Kidney capillary endothelial cell (primary cell): ENCODE measurements around the gene IDH3B.
"Not testable (repeated sequence)": the region's sequence is repeated elsewhere in the genome, so short reads cannot be mapped to it uniquely, and the experiment has no call there.

Experiments
- DNase-seq: peaks from one replicate; pipeline ENCODE4 v3.0.0-alpha.2; 2018; ENCODE audit warnings: low spot score

Gene IDH3B

DNA sequence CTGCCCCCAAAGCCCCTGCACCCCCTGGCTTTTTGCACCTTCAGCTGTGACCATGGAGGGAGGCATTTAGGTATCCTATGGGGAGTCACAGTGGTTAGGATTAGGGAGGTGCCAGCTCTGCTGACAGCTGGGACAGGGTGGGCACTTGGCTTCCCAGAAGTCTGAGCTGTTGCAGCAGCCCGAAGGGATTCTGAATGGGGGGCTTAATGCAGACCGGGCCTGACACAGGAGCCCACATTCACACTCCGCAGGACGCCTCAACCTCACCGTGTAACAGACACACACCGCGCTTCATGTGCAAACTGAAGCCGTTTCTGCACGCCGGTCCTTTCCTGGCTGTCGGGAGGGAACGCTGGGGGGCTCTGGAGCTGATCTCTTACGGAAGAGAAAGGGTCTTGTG, 30.5 kb upstream of the IDH3B start:
- no peak for DNase-seq

DNA sequence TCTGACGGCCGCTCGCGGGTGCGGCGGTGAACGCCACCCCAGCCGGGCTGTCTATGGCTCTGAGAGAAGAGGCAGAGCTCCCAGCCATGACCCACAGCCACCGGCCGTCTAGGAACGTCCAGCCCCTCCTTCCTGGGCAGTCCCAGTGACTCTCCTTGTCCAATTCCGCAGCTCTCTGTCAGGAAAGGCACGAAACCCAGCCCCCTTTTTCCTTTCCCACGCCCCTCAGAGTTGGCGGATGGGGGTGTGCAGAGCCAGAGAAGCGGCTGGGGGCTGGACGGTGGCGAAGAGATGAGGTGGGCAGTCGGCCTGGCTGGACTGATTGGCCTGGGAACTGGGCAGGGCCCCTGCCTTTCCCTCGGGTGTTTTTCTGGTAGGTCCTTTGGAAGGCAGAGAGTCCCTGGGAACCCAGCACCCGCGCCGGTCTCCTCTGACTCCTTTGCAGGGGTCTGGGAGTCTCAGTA, 30.0 kb upstream of the IDH3B start:
- no peak for DNase-seq

DNA sequence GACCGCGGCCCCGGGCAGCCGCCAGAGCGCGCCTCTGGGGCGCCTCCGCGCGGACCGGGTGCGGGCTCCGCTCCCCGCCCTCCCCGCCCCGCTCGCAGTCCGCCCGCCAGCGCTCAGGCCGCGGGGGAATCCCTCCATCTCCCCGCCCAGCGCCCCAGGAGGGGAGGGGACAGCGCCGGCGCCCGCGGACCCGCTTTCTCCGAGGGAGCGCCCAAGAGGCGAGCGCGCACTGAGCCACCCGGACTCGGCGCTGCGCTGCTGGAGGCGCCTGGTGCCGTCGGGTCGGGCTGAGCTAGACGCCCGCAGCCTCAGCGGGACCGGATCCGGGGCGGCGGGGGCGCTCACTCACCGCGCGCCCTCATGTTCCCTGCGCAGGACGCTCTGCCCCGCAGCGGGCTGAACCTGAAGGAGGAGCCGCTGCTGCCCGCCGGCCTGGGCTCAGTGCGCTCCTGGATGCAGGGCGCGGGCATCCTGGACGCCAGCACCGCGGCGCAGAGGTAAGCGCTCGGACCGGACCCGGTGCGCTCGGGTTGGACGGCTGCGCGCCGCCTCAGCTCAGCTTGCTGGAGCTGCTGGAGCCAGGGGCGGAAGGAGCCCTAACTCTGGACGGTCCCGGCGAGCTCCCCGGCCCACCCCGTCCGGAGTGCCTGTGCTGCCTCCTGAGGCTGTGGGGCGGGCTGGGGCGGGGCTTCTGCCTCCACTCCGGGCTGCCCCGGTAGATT, 29.4 kb upstream of the IDH3B start:
- DNase-seq, result no peak

DNA sequence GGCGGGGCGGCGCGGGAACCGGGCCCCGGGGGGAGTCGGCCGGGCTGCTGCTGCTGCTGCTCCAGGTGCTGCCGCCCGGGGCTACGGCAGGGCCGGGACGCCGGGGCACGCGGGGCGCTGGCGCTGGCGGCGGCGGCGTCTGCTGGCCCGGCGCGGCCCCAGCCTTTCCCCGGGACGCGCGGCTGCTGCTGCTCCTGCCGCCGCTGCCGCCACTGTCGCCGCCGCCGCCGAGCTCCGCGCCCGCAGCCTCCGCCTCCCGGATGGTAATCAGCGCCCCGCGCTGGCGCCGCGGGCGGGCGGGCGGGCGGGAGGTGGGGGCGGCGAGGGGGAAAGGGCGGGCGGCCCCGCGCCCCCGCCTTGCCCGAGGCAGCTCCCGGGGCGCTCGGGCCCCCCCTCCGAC, 28.9 kb upstream of the IDH3B start:
- no peak for DNase-seq

DNA sequence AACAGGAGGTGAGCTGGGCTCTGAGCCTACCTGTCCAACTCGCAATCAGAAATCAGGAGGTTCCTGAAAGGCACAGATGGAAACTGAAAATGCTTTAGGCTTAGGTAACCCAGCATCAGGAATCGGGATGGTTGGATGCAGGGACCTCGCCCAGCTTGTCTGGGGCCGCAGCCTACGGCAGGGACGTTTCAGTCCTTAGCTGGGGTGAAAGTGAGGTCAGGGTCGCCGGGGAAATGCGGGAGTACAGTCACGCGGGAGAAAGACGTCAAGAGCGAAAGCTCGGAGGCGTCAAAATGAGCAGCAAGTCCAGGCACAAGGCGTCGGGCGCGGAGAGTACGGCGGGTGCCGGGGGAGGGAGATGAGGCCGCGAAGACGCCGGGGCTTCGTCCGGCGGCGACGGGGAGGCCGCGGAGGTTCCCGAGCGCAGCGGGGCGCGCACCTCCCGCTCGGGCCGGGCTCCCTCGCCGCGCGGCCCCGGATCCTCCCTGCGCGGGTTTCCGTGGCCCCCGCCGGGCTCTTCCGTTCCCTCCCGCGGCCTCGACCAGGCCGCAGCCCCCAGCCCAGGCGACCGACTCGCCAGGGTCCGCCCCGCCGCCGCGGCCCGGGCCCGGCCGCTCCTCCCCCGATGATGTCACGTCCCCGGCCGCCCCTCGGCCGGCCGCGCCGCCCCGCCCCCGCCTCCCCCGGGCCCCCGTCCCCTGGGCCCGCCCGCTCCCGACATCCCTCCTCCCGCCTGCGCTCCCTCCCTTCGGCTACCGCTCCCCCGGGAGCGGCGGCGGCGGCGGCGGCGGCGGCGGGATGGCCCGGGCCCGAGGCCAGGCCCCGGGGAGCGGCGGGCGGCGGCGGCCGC, 28.2 kb upstream of the IDH3B start, which contains the start of gene EBF4:
TSS of gene EBF4 (plus strand) at position 745 of the 850 bp plus-strand sequence. CDS start 866 bp downstream, outside the sequence.
- DNase-seq, result no peak

DNA sequence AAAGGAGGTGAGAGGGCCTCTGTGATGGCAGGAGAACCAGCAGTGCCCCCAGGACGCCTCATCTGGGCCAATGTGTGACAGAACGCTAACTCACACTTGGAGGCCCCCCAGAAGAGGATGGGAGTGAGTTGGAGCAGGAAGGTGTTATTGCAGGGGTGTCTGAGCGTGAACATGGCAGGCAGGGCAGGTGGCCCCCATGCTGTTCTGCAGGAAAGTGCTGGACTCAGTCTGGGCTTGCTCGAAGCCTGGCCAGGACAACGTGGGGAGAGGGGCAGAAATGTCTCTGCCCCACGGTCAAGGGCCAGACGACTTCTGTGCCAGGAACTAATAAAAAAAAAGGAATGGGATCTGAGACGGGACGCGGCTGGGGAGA, 27.6 kb upstream of the IDH3B start:
- no peak for DNase-seq

DNA sequence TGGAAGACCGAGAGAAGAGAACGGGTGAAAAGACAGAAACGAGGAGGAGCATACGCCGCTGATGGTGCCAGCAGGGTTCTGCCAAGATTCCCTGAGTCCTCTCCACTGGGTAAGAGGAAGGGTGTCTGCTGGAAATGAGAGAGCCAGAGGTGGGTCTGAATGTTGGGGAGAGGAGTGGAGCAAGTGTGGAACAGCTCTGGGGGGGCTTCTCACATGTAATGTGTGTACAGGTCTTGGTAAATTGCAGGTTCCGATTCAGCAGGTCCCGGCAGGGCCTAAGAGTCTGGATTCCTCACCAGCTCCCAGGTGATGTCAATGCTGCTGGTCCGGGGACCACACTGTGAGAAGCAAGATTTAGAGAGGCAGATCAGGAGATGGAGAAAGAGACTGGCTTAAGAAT, 27.1 kb upstream of the IDH3B start:
- DNase-seq, result no peak

DNA sequence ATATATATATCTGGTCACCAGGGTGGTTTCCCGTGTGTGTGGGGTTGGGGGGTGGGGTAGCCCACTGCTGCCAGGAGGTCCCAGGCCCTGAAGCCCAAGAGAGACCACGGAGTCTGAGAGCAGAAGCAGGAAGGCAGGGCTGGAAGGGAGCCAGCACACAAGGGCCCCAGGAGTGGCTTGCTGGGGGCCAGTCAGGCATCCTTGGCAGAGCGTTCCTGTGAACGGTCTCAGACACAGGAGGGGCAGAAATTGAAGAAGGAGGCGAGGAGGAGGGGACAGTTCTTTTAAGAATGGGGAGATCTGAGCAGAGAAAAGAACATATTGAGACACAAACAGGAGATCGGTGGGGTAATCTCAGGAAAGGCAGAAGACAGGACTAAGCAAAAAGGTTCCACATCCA, 26.7 kb upstream of the IDH3B start:
- no peak for DNase-seq

DNA sequence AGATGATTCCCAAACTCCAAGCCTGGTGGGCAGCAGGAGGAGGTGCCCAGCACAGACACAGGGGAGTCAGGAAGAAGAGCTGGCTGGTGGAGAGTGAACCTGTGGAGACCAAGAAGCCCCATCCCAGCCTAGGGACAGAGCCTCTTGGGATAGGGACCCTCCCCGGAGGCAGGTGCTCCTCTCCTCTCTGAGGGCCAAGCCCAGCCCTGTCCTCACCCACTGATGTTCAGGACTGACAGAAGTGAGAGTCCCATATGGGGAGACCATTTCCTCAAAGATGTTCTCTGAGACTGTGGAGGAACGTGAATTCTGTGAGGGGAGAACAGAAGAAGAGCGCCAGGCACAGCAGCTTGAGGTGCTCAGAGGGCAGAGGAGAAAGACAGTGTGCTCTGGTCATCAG, 26.2 kb upstream of the IDH3B start:
- DNase-seq, result no peak

DNA sequence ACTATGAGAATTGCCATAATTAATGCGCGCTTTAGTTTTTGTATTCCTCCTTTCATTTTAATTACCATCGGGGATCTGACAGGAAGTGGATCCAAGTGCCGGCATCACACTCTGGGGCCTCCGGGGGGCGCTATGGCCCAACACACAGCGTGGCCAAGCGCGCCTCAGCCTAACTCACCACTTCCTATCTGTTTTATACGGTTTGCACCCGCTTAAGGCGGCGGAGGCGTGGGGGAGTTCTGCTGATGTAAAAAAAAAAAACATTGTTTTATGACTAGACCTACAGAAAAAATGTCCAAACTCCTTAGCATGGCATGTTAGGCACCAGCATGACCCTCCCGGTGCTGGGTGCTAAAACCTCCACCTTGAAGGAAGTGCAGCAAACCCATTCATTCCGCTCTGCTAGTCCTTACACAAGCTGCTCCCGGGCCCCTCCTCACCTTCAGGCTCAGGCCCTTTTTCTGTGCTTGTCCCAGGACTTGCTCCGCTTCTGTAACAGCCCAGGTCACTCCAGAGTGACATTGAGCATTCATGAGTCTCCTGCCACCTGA, 24.1 kb upstream of the IDH3B start:
- DNase-seq, result peak; percentile 60

DNA sequence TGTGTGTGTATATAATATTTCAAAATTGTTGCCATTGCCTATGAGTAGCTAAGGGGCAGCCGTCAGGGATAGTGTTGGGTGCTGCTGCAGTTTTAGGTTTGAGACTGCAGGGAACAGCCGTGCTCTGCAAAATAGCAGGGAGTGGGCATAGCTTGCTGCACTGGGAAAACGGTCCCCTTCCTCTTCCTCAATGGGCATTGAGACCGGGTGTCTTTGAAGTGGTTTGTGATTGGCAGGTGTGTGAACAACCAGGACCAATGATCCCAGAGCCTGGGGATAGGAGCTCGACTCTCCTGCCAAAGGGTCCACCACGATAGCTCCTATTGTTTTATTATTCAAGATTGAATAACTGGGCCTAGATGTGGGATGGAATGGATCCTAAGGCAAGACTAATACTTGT, 23.5 kb upstream of the IDH3B start:
- no peak for DNase-seq

DNA sequence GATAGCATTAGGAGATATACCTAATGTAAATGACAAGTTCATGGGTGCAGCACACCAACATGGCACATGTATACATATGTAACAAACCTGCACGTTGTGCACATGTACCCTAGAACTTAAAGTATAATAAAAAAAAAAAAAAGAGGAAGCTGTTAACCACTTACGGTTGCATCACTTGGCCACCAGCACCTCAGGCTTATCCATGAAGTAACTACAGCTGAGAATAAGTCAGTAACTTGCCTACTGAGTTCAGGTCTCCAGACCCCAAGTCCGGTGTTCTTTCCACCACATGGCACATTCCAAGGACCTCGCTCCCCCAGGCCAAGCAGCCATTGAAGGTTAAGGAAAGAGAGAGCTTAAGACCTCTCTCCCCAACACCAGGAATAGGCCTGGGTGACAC, 20.8 kb upstream of the IDH3B start:
- not testable (repeated sequence) for DNase-seq

DNA sequence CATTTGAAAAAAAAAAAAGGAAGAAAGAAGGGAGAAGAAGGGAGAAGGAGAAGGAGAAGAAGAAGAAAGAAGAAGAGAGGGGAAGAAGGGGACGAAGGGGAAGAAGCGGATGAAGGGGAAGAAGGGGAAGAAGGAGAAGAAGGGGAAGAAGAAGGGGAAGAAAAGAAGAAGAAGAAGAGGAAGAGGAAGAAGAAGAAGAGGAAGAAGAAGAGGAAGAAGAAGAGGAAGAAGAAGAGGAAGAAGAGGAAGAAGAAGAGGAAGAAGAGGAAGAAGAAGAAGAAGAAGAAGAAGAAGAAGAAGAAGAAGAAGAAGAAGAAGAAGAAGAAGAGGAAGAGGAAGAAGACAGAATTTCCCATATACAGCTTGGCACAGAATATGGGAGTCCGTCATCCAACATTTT, 18.0 kb upstream of the IDH3B start:
- not testable (repeated sequence) for DNase-seq

DNA sequence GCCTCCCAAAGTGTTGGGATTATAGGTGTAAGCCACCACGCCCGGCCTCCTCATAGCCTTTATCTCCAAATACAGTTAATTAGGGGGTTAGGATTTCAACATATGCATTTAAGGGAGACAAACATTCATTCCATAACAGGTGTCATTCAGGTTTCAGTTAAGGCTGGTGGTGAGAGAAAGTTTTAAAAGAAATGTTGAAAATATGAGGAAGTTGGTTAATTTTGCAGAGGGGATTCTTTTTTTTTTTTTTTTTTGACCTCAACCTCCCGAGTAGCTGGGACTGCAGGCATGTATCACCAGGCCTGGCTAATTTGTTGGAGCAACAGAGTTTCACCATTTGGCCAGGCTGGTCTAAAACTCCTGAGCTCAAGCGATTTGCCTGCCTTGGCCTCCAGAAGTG, 16.0 kb upstream of the IDH3B start:
- no peak for DNase-seq

DNA sequence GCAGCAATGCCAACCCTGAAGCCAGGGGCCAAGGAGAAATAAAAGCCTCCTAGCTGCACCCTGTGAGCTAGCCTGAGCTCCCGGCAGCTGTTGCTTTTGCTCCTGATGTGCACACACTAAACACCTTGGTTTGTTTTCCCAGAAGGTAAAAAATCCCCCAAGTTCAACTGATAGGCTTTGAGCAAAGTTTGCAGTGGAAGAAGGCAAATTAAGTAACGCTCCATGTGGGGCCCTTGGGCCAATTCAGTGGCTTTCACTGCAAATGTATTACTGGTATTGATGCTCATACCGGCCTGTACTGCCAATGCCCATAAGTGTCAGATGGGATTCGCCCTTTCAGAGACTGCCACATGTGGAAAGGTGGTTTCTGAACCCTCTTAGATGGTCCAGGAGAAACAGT, 9.4 kb upstream of the IDH3B start:
- no peak for DNase-seq

DNA sequence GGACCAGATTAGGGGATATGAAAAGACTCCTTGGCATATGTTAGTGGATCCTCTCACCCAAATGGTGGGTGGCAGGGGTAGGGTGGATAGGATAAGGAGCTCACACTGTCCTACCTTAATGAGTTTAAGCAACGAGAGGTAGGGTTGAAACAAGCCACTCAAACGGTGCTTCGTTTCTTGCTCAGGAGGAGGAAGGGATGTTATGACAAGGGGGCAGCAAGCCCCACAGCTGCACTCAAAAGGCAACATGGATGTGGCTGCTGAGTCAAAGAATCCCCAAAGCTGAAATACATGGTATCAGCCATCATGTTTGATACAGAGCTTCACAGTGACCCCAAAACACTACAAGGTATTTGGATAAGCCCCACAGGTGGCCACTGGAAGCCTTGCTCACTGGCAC, 8.4 kb upstream of the IDH3B start:
- DNase-seq, result no peak

DNA sequence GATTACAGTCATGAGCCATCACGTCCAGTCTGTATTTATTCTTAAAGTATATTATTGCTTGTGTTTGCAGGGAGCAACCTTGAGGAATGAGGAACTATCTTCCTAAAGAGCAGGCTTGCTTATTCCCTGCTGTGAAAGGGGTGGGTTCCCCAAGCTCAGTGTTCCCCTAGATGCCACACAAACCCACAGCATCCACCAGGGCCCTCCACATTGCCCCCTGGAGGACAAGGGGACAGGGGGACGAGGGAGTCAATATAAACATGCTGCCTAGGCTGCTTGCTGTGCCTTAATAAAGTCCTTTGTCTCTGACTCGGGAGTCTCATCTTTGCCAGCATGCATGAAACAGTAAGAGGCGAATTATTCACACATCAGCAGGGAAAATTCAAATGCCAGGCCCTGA, 8.0 kb upstream of the IDH3B start:
- DNase-seq, result no peak

DNA sequence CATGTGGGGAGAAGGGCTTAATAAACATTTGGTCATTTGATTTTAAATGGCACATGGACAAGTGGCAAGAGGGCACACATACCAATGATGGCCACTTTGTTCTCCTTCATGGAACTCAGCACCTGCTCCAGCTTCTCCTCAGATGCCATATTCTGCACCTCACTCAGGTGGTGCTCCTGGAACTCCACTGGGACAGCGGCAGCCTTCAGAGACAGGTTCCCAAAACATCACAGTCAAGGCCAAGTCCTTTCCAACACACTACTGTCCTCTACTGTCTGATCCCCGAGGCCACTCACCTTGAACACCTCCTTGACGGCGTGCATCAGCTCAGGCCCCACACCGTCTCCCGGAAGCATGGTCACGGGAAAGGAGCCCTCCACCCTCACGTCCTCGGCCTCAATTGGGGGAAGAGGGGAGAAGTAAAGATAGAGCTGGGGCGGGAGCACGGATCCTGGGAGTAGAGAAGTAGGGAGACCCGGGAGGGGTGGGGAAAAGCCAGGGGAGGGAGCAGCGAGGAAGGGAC, 591 bp downstream of the IDH3B start:
- DNase-seq, result no peak

DNA sequence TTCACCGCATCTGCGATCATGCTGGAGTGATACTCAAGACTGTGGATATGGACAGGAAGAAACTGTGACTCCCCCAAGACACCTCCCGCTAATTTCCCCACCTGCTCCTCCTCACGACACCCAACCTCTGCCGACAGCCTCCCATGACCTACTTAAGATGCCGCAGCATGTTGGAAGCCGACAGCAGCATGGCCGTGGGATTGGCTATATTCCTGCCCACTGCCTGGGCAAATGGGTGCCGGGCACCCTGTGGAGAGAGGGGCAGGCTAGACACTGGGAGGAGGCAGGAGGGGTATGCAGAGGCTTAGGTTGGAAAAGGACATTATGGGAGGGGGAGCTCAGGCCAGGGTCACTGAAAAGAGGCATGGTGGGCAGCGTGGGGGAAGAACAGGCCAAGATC, 4.5 kb downstream of the IDH3B start:
- no peak for DNase-seq

DNA sequence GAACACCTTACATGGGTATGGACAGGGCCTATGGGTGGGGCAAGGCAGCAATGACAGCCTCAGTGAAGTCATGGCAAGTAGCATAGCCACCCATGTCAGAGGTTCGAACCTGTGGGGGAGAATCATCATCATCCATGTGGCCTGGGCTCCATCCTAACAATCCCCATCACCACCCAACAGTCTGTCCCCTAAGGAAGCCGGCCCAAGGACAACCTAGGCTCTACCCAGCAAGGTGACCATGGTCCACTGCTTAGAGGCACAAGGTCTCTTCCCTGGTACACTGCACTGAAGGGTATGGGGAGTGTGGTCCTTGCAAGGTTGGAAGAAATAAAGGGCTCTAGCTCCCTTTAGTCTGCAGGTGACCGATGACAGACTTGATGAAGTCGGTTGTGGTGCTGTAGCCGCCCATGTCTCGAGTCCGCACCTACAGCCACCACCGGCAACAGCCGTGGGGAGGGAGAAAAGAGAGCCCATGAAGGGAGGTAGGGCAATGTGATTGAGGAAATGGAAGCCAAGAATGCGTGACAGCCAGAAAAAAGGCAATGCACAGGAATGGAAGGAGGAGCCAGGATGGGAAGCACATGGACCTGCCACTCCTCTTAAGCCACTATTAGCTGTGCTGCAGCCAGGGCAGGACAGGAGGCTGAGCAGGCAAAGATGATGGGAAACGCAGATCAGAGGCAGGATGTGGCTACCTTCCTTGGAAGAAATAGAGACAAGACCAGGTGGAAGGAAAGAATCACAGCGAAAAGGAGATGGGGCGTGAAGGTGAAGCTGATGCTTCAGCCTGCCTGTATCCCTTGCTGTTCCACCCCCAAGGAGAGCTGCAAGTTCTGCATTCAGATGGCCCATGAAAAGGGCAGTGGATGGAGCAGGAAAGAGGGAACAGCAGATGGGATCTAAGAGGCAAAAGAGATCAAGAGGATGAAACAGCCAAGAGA, 5.3 kb downstream of the IDH3B start:
- DNase-seq, result no peak

DNA sequence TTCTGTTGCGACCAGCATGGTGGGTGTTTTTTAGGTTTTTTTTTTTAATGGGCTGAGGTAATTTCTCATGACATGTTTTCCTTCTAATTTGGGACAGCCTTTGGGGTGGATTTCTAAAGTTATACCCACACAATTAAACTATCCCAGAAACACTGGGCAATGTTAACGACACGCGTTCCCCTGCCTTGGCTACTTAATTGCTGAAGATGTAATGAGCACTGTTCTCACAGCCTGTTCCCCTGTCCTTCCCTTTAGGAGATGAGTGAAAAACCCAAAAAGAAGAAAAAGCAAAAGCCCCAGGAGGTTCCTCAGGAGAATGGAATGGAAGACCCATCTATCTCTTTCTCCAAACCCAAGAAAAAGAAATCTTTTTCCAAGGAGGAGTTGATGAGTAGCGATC, 6.3 kb downstream of the IDH3B start:
- DNase-seq, result no peak

DNA sequence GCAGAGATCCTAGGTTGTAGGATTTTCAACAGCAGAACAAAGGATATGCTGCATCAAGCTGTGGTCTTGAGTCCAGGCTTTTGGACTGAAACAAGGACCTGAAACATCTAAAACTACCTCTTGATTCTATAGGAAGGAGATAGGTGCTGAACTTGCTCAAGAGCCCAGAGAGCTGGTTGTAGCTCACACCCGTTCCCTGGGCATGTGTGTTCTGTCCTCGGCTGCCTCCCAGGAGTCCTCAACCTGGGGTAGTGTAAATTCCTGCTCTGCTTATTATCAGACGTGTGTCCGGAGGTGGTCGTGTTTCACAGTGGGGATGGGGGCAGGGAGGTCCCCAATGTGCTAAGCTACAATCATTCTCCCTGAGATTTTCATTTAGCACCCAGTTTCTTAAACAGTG, 6.8 kb downstream of the IDH3B start:
- no peak for DNase-seq
